GM12891 (cell line): ENCODE measurements around the gene E2F1.

Experiments used
- SPI1 ChIP-seq: IDR thresholded peaks from 2 replicates; pipeline ENCODE4 v1.6.1; 2011; ENCODE audit warnings: low read depth, low read length, control low read depth
- TAF1 ChIP-seq: IDR thresholded peaks from 2 replicates; pipeline ENCODE4 v1.6.1; 2011; ENCODE audit warnings: low read depth, low read length, control low read depth

DNA sequence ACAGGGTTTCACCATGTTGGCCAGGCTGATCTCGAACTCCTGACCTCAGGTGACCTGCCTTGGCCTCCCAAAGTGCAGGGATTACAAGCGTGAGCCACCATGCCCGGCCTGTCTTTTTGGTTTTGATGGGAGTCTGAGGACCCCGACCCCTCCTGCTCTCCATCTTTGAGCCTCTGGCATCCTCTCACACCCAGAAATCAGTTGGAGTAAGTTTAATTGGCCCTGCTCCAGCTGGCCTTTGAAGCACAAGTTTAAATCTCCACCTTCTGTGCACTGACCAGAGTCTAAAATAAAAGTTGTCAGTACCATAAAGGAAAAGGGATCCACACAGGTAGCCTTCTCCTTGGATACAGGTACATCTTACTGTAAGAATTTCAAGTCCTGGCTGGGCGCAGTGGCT lies 40.0 kb downstream of the E2F1 start:
- TF ChIP-seq TAF1 (no peak), SPI1 (no peak)
